Stimulated activated CD8-positive, alpha-beta memory T cell treated with anti-CD3 and anti-CD28 coated beads, Interleukin-2, amount 100 ng/mL, for 1 hour (primary cell): ENCODE measurements around the gene NR1I3.
"Not testable (repeated sequence)": the region's sequence is repeated elsewhere in the genome, so short reads cannot be mapped to it uniquely, and the experiment has no call there.

ENCODE experiments used
- DNase-seq, 2 donors: peaks; one replicate each; pipeline ENCODE4 v3.0.0-alpha.2; 2020; ENCODE audit warnings: low read depth in 2 of 2

The NR1I3 gene, protein sequence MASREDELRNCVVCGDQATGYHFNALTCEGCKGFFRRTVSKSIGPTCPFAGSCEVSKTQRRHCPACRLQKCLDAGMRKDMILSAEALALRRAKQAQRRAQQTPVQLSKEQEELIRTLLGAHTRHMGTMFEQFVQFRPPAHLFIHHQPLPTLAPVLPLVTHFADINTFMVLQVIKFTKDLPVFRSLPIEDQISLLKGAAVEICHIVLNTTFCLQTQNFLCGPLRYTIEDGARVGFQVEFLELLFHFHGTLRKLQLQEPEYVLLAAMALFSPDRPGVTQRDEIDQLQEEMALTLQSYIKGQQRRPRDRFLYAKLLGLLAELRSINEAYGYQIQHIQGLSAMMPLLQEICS

DNA sequence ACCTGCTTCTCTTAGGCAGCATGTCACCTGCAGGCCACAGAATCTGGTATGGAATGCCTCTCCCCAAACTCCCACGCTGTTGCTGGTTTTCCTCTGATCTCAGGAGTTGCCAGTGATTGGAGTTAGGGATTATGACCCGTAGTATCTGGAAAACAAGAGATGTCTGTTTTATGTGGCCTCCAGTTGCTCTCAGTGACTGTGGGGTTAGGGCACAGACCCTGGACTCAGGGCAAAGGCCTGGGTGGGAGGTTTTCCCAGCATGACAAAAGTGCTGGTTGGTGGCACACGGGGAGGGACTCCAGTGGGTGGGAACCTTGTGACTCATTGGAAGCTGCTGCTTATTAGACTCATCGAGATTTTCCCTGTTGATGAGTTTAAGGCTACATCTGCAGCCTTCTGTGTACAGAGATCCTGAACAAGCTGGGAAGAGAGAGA, at the start of gene NR1I3:
Gene NR1I3 (minus strand): TSS at position 165 of the 435 bp plus-strand sequence. CDS start 1,638 bp downstream, outside the sequence.
- DNase-seq, result no peak

DNA sequence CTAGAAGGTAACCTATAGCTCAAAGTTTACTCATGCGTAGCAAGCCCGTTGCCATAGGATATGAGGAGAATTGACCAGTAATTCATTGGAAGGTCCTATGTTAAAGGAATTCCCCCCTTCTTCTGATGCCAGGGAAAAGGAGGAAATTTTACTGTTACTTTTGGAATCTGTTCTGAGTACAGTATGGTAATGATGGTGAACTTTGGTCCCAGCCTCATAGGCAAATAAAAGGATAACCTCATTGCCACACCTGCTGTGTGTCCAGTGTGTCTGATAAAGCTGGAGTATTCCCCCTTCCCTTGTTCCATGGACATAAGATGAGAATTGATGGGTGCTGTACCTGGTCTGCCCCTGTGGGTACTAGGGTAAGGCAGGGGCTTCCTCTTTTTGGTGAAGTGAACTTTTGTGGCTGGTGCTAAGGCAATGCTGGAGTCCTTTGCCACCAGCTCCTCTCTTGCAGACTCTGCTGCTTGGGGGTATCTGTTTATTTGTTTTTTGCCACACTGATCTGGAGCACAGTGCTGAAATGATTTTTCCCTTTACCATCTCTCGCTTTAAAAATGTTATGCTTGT, 49.6 kb upstream of the NR1I3 start:
- DNase-seq, result no peak

DNA sequence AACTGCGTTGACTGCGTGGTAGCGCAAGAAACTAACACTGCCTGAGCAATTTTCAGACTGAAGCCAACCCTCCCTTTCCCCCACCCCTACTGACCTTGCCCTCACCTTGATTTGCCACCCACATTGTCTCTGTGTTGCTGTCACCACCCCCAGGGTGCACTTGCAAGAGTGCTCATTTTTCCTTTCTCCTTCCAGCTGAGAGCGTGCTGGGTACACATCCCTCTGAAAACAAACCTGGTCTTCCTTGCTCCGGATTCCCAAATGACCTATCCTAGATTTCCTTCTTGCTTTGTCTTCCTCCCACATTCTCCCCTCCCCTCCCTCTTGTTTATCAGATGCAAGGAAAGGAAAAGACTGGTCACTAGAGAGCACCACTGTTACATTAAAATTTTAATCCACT, 47.5 kb upstream of the NR1I3 start:
- no peak for DNase-seq

DNA sequence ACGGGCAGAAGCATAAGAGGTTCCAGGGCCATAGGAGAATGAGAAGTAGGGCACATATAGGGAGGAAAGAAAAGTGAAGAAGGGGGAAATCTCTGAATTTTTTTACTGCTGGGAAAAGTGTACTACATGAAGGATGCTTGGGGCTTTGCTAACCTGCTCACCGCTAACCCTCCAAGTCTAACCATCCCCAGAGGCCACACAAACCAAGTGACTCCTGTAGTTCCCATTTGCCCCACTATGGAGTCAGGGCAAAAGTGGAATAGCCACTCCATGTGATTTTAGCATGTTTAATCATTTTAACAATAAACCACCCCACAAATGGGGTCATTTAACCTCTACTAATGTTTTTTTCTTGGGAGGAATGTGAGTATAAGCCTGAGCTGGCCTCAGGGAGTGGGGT, 47.1 kb upstream of the NR1I3 start:
- DNase-seq, result no peak

DNA sequence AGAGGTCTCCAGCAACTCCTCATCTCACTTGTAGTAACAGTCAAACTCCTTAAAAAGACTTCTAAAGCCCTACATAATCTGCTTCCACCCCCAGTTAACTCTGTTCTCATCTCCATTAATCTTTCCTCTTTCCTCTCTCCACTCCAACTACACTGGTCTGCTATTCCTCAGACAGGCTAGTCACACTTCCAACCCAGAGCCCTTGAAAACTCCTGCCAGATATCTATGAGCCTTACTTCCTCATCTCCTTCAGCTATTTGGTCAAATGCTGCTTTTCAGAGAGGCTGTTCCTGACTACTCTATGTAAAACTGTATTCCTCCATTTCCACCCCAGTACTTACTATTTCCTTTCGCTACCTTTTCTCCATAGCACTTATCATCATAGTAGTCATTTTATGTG, 45.0 kb upstream of the NR1I3 start:
- no peak for DNase-seq

DNA sequence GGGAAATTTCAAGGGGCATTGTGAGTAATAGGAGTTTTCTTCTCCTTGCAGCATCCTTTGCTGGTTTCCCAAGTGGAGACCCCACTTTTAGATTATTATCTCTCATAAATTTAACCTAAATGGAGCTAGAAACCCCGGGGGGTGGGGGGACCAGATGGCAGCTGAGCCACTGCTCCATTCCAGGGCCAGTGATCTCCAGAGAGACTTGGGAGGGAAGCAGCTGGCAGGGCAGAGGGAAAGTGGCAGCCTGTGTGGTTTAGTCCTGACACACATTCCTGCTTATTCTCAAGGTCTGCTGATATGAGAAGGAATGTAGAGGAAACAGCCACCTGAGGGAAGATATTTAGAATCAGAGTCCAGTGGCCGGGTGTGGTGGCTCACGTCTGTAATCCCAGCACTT, 36.9 kb upstream of the NR1I3 start:
- no peak for DNase-seq

DNA sequence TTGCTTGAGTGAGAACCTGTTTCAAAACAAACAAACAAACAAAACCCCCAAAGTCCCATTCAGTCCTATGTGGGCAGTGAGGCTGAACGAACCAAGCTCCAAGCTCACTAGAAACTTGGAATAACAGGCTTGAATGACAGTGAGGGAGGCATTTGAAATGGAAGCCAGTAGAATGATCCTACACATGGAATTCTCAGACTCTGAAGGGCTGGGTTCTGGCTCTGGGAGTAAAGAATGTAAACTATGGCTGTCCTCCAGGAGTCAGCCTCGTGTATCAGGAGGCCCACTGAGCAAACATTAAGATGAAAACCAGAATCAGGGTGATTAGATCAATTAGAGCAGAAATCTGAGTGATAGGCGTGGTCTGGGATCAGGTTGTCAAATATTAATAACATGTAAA, 35.4 kb upstream of the NR1I3 start:
- DNase-seq, result no peak

DNA sequence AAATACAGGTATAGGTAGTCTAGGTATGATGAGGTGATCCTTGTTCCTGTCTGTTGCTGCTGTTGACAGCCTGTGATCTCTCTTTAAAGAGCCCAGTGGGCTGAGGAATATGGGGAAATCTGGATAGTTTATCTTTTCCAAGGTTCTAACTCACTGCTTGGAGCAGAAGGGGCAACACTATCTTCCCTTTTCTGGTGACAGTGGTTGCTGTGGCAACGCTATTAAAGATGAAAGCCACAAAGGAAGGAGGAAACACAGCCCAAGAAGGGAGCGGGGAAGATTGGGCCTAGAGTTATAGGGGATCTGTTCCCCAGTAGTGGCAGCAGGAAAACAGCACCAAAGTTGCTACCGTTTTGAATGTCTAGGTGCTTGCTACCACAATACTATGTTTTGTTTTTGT, 29.3 kb upstream of the NR1I3 start:
- no peak for DNase-seq

DNA sequence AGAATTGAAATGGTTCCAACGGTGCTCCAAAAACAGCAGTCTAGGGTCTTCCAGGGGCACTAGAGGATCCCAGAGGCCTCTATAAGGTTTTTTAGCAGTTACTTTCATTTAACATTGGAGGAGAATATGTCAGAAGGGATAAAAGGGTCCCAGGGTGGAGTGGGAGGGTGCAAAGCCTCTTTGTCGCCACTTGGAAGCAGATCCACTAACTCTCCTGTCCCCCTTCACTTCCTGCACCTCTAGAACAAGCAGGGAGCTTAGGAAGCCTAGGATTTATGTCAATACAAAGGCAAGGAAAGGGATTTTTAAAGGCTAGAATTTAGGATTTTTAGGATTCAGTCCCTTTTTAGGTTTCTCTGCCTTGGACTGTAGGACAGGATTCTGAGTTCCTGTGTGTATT, 28.8 kb upstream of the NR1I3 start:
- no peak for DNase-seq

DNA sequence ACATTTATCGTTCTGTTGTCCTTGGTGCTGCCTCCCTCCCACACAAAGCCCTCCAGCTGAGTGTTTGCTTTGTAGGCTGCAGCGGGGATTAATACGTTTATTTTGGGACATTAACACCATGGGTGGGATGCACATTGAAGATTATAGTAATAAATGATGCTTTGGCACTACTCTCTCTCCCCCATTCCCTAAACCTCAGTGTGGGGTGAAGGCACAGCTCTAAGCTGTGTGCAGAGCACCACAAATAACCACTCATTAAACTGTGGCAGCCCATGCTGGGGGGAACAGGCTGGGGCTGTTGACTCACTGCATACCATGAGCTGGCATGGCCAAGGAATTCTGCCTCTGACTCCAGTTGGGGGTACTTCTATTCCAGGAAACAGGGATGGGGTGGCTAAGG, 28.2 kb upstream of the NR1I3 start:
- no peak for DNase-seq

DNA sequence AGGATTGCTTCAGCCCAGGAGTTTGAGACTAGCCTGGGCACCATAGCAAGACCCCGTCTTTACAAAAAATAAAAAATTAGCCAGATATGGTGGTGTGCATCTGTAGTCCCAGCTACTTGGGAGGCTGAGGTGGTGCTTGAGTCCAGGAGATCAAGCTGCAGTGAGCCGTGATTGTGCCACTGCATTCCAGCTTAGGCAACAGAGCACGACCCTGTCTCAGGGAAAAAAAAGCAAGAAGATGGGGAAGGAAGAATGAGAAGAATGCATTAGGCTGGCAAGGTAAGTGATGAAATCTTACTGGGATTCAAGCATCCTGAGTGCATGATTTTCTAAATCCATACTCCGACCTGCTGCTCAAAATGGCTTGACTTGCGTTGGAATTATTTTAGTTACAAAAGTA, 27.3 kb upstream of the NR1I3 start:
- no peak for DNase-seq

DNA sequence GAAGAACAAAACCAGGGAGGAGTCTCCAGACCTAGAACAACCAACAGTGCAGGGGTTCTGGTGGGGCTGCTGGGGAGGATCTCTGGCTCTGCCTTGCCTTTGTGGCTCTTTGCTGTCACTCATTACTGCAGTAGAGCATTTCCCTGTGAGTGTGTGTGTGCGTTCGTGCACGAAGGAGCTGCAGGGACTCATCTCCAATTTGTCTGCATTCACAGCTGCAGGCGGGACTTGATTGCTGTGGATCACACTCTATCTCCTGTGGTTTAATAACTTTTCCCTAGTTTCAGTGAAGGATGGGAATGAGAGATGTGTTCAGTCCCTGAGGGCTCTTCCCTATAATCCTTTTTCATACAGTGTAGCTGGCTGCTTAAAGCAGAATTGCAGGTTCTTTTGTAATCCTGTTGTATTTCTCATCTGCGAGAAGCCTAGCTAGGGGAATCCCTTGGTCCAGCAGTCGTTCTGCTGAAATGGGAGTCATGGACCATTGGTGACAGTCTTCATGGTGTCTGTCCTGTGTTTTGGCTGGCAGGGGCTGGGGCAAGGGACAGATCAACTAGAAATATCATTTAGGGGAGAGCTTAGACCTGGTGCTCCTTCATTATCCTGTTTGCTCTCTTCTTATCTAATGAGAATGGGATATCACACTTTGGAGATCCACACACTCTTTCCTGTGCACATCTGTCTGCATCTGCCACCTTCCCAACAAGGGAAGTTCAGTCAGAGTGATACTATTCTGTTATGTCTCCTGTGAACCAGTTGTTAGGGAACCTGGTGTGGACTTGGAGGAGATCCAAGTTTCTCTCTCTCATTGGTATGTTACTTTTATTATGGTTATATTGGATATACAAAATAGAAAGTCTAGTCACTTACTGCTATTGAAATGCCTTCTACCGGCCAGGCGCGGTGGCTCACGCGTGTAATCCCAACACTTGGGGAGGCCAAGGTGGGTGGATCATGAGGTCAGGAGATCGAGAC, 23.5 kb upstream of the NR1I3 start:
- DNase-seq, result no peak

DNA sequence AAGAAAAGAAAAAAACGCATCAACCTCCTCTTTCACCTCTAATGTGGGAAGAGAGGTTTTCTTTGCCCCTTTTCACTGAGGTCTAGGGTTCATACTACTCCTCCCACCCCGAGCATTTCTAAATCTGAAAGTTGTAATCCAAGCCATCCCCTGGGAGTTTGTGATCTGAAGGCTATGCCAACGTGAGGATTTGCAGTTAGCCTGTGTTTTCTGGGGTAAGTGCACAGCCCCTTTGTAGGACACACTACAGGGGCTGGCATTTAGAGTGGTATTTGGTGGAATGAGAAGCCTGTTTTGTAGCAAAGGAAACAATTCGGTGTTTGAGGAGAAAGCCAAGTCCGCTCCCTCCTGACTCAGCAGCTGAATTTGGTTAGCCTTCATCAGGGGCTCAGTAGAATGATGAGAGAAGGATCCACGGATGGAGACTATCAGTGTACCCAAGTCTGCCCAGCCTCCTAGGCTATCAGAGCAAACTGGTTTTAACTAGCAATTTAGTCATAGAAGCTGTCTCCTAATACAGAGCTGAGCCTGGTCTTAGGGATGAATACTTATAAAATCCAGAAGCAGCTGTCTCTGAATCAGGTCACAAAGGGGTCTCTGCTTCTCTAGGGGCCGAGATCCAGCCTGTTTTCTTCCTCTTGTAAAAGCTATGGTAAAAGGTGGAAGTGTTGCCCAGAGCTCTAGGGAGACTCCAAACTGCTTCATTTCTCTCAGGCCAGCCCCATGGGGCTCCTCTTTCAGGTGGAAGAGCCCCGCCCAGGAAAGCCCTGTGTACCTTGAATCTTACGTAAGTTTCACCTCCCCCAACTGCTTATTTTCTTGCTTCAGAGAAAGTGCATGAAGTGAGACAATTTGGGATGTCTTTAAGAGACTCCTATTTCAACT, 22.6 kb upstream of the NR1I3 start:
- DNase-seq, result no peak

DNA sequence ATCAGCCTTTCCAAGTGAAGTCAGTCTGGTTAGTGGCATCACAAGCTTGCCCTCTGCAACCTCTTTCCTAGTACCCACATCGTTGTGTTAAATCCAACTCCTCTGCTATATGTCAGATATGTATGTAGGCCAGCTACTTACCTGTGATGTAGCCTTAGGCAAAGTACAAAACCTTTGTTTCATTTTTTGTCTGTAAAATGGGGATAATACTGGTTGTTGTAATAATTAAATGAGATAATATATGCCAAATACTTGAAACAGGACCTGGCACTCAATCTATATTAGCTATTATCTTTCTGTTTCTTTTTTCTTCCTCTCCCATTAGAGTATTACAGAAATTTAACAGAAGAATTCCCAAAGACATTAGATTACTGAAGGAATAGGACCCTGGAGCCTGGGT, 21.8 kb upstream of the NR1I3 start:
- no peak for DNase-seq

DNA sequence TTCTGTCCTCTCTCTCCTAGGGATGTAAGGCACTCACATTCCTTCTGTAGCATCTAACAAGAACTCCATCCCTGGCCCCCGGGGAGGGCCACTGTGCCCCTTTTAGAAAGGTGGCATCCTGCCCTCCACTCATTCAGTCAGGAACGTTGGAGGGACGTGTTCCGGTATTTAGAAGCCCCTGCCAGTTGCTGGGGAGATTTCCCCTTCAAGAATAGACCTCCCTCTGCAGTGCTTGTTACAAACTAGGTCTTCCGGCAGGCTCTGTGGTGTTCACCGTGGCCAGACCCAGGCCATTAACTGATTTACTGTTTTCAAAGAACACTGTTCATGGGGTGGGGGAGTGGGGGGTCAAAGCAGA, 21.3 kb upstream of the NR1I3 start:
- DNase-seq, result no peak

DNA sequence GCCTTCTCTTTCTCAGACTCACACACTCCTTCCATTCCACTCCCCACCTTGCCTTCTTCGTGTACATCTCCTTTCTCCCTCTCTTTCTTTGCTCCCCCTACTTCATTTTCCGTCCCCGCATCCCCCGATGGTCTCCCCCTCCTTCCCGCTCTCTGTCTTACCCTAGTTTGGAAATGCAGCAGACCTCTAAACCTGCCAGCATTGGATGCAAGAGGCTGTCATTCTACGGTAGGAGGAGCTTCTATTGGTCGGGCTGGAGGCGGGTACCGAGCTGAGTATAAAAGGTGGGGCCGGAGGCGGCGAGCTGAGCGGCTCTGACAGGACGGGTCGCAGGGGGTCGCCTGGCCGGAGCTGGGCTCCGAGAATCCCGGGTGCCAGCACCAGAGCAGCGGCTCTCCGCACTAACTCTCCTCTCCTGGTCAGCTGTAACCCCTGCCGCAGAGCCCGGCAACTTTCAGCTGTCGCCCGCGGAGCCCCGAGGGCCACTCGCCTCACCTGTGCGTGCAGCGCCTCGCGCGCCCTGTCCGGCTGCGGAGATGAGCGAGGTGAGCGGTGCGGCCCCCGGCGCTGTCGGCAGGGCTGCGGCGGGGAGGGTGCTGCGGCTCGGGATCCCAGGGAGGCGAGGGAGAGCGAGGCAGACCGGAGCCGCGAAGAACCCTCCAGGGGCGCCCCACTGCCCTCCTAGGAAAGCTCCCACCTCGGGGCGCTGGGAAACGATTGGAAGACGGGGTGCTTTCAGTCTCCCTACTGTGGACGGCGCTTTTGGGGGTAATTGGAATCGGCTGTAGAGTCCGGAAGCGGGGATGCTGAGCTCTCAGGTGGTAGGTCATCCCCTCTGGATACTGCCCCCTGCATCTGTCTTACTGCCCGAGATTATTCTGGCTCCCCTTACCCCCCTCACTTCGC, 20.7 kb upstream of the NR1I3 start, which contains the start of gene PCP4L1:
Gene PCP4L1 (plus strand): TSS at position 307 of the 906 bp plus-strand sequence. CDS start 230 bp downstream, at position 537.
- DNase-seq, result peak in 1 of 2 donors; percentile 1

DNA sequence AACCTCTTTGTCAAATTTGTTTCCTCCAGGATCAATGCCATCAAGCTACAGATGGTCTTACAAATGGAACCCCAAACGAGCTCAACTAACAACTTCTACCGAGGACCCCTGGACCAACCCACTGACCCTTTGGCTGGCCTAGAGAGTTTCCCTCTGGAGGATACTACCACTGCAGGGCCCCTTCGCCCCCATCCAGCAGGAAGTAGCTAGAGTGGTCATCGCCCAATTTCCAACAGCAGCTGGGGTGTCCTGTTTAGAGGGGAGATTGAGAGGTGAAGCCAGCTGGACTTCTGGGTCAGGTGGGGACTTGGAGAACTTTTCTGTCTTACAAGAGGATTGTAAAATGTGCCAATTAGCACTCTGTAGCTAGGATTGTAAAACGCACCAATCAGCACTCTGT, 19.1 kb upstream of the NR1I3 start:
- DNase-seq, result not testable (repeated sequence)

DNA sequence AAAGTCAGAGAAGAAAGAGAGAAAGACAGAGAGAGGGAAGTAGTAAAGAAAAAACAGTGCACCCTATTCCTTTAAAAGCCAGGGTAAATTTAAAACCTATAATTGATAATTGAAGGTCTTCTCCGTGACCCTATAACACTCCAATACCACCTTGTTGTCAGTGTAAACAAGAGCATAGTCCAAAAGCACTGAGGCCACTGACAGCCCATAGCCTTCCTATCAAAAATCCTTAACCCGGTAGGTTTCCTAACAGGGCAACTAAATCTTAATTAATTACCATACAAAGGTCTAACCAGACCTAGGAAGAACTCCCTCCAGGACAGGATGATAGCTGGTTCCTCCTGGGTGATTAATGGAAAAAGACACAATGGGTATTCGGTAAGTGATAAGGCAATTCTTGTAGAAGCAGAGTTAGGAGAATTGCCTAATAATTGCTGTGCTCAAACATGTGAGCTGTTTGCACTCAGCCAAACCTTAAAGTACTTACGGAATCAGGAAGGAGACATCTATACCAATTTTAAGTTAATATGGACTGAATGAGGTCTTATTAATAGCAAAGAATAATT, 18.0 kb upstream of the NR1I3 start:
- DNase-seq, result not testable (repeated sequence)

DNA sequence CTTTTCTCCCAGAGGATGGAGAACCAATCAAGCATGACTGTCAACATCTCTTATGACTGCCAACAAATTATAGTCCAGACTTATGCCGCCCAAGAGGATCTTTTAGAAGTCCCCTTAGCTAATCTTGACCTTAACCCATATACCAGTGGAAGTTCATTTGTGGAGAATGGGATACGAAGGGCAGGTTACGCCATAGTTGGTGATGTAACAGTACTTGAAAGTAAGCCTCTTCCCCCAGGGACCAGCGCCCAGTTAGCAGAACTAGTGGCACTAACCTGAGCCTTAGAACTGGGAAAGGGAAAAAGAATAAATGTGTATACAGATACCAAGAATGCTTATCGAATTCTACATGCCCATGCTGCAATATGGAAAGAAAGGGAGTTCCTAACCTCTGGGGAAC, 17.3 kb upstream of the NR1I3 start:
- not testable (repeated sequence) for DNase-seq

DNA sequence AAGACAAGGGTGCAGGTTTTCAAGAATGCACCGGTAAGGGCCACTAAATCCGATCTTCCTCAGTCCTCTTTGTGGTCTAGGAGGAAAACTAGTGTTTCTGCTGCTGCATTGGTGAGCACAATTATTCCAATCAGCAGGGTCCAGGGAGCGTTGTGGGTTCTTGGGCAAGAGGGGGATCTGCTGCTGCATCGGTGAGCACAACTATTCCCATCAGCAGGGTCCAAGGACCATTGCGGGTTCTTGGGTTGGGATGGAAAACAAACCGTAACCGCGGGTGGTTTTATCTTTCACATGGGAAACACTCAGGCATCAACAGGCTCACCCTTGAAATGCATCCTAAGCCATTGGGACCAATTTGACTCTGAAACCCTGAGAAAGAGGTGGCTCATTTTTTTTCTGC, 13.6 kb upstream of the NR1I3 start:
- no peak for DNase-seq
